KOPT-K1 (cell line): Measurements from ENCODE around the gene IL11RA.

Source experiments
- H3K27ac ChIP-seq: fragments of 200-600 bp; sonication (generic); 2 replicates; pipeline ENCODE4 v1.5.1; 2016; ENCODE audit warnings: antibody characterized with exemption, mild to moderate bottlenecking, low read depth, low read length; ENCODE audit not compliant: poor library complexity, severe bottlenecking
- H3K36me3 ChIP-seq: fragments of 200-600 bp; sonication (generic); 2 replicates; pipeline ENCODE4 v1.5.1; 2017; ENCODE audit warnings: antibody characterized with exemption, mild to moderate bottlenecking, low read length, moderate library complexity; ENCODE audit not compliant: insufficient read depth
- H3K9me3 ChIP-seq: fragments of 200-600 bp; sonication (generic); 2 replicates; pipeline ENCODE4 v1.5.1; 2017; ENCODE audit warnings: antibody characterized with exemption, low read length, mild to moderate bottlenecking; ENCODE audit not compliant: insufficient read depth, poor library complexity, severe bottlenecking

Gene IL11RA

GRCh38 chr9:34651876-34652601, at the start of gene IL11RA:
Gene IL11RA (plus strand): TSS chr9:34652185. CDS start chr9:34655218, 3,033 bp downstream.
- H3K27ac ChIP-seq = no peak within 1 kb of the TSS
- H3K36me3 ChIP-seq = peaks cover 33% of the 10 kb centered on the region
- no peaks in the 10 kb centered on the region for H3K9me3 ChIP-seq

- Histone ChIP-seq H3K9me3 (no peaks in the 10 kb centered on the region), H3K36me3 (no peaks in the 10 kb centered on the region), H3K27ac (no peak overlapping the region)
These were observed 48.3 kb upstream of the IL11RA start for GRCh38 chr9:34603610-34604231.

- Histone ChIP-seq H3K27ac (no peak overlapping the region), H3K36me3 (no peaks in the 10 kb centered on the region), H3K9me3 (no peaks in the 10 kb centered on the region)
These were observed 45.8 kb upstream of the IL11RA start for GRCh38 chr9:34606190-34606589.

- Histone ChIP-seq H3K27ac (no peak overlapping the region), H3K36me3 (no peaks in the 10 kb centered on the region), H3K9me3 (no peaks in the 10 kb centered on the region)
These were observed 45.1 kb upstream of the IL11RA start for GRCh38 chr9:34606905-34607304.

GRCh38 chr9:34607331-34607730, 44.7 kb upstream of the IL11RA start:
- H3K27ac ChIP-seq = no peak overlapping the region
- no peaks in the 10 kb centered on the region for H3K36me3 ChIP-seq
- H3K9me3 ChIP-seq = no peaks in the 10 kb centered on the region

- peaks cover 18% of the 10 kb centered on the region for H3K36me3 ChIP-seq
- no peaks in the 10 kb centered on the region for H3K9me3 ChIP-seq
- peak overlapping the region; percentile 81 for H3K27ac ChIP-seq
These were observed 41.4 kb upstream of the IL11RA start for GRCh38 chr9:34610434-34611206.

- no peaks in the 10 kb centered on the region for H3K9me3 ChIP-seq
- peaks cover 25% of the 10 kb centered on the region for H3K36me3 ChIP-seq
- H3K27ac ChIP-seq = peak overlapping the region; percentile 81
These were observed 40.7 kb upstream of the IL11RA start for GRCh38 chr9:34611251-34611810.

- Histone ChIP-seq H3K27ac (peak within 1 kb of the TSS; percentile 81), H3K9me3 (no peaks in the 10 kb centered on the region), H3K36me3 (peaks cover 33% of the 10 kb centered on the region)
These were observed 39.9 kb upstream of the IL11RA start, which contains the start of gene RPP25L for GRCh38 chr9:34611811-34612787. Gene RPP25L (minus strand): TSS chr9:34612097. CDS start chr9:34611296, 801 bp downstream.

- peaks cover 41% of the 10 kb centered on the region for H3K36me3 ChIP-seq
- peak overlapping the region; percentile 81 for H3K27ac ChIP-seq
- H3K9me3 ChIP-seq = no peaks in the 10 kb centered on the region
These were observed 39.1 kb upstream of the IL11RA start for GRCh38 chr9:34612788-34613390.

GRCh38 chr9:34615132-34615531, 36.9 kb upstream of the IL11RA start:
- Histone ChIP-seq H3K9me3 (no peaks in the 10 kb centered on the region), H3K36me3 (peaks cover 48% of the 10 kb centered on the region), H3K27ac (no peak overlapping the region)

GRCh38 chr9:34620061-34620994, 31.7 kb upstream of the IL11RA start, which contains the start of gene DCTN3:
Gene DCTN3 (minus strand): TSS chr9:34620495. CDS start chr9:34620464, 31 bp downstream.
- Histone ChIP-seq H3K27ac (peak within 1 kb of the TSS; percentile 61), H3K9me3 (no peaks in the 10 kb centered on the region), H3K36me3 (peaks cover 32% of the 10 kb centered on the region; the same call in 1 of the 2 replicates)

- no peak overlapping the region for H3K27ac ChIP-seq
- H3K9me3 ChIP-seq = no peaks in the 10 kb centered on the region
- H3K36me3 ChIP-seq = no peaks in the 10 kb centered on the region
These were observed 28.4 kb upstream of the IL11RA start for GRCh38 chr9:34623374-34624235.
